Smooth muscle cell (in vitro differentiated cells): ENCODE data around the gene CHMP4A. TPM values are rescaled to one million over a fixed set of nuclear protein-coding genes. Genes with fewer than 3 reads are reported as not detected.

Source experiments
- DNase-seq: peaks from one replicate; lab custom pipeline; 2025; ENCODE audit not compliant: unreplicated experiment; lab: John Stamatoyannopoulos, UW
- H2AFZ ChIP-seq: fragments of 200-600 bp; sonication (generic); 2 replicates; pipeline ENCODE4 v1.6.0; 2016; ENCODE audit warnings: antibody characterized with exemption, low read depth, mild to moderate bottlenecking
- H3F3A ChIP-seq: fragments of 200-600 bp; sonication (generic); 2 replicates; pipeline ENCODE4 v1.6.0; 2017; ENCODE audit warnings: antibody characterized with exemption, low read depth
- H3K27ac ChIP-seq: fragments of 200-600 bp; sonication (generic); 2 replicates; pipeline ENCODE4 v1.5.1; 2016; ENCODE audit warnings: low read depth, mild to moderate bottlenecking
- H3K27me3 ChIP-seq: fragments of 200-600 bp; sonication (generic); 2 replicates; pipeline ENCODE4 v1.6.1; 2016; ENCODE audit warnings: low read depth, mild to moderate bottlenecking
- H3K36me3 ChIP-seq: fragments of 200-600 bp; sonication (generic); 2 replicates; pipeline ENCODE4 v1.5.1; 2016; ENCODE audit warnings: low read depth
- H3K4me1 ChIP-seq: fragments of 200-600 bp; sonication (generic); 2 replicates; pipeline ENCODE4 v1.5.1; 2016; ENCODE audit warnings: low read depth
- H3K4me2 ChIP-seq: fragments of 200-600 bp; sonication (generic); 2 replicates; pipeline ENCODE4 v1.6.0; 2016; ENCODE audit warnings: mild to moderate bottlenecking
- H3K4me3 ChIP-seq: fragments of 200-600 bp; sonication (generic); 2 replicates; pipeline ENCODE4 v1.5.1; 2016; ENCODE audit warnings: mild to moderate bottlenecking
- H3K79me2 ChIP-seq: fragments of 200-600 bp; sonication (generic); 2 replicates; pipeline ENCODE4 v1.6.0; 2016; ENCODE audit warnings: low read depth, mild to moderate bottlenecking
- H3K9ac ChIP-seq: fragments of 200-600 bp; sonication (generic); 2 replicates; pipeline ENCODE4 v1.6.0; 2016; ENCODE audit warnings: low read depth
- H3K9me3 ChIP-seq: fragments of 200-600 bp; sonication (generic); replicated peaks from 2 replicates; pipeline ENCODE4 v1.5.1; 2016; ENCODE audit warnings: low read depth
- H4K20me1 ChIP-seq: fragments of 200-600 bp; sonication (generic); 2 replicates; pipeline ENCODE4 v1.6.0; 2016; ENCODE audit warnings: low read depth
- WGBS: methylation state at CpG from one replicate; pipeline ENCODE4 v1.1.7; 2016; ENCODE audit warnings: low lambda C conversion rate; 5-methylcytosine and 5-hydroxymethylcytosine counted together
- polyA plus RNA-seq: library from polyadenylated mRNA; unstranded; fragments of >200 nt; fragmentation: Nextera tagmentation; extraction: Ambion mirVana; gene quantifications from 2 replicates; pipeline ENCODE4 v1.2.1, GENCODE V29; 2016
- total RNA-seq: library from RNA; depleted of rRNA; stranded (reverse); fragments of >200 nt; gene quantifications from 2 replicates; pipeline ENCODE4 v1.2.3, GENCODE V29; 2014
- TF ChIP-seq, protein P1 (sequence below): fragments of 200-600 bp; sonication (generic); IDR thresholded peaks from 2 replicates; pipeline ENCODE4 v1.5.1; 2017; ENCODE audit warnings: borderline replicate concordance, mild to moderate bottlenecking, antibody characterized with exemption; ENCODE audit not compliant: insufficient read depth, poor library complexity, severe bottlenecking

Gene CHMP4A
- total and polyA plus RNA-seq, 2 experiments from 2014 or later: 29.7 to 46.8 TPM

DNA sequence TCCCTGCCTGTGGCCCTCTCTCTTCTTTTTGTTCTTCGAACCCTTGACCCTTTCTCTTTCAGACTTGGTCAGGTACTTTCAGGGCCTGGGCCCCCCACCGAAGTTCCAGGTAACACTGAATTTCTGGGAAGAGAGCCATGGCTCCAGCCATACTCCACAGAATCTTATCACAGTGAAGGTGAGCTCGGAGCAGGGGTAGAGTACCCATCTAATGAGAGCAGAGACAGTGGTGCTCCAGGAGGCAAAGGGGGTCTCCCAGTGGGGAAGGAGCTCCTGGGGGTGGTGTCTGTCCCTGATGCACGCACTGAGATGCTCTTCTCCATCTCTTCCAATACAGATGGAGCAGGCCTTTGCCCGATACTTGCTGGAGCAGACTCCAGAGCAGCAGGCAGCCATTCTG lies 47.5 kb downstream of the CHMP4A start:
- no peaks in the 10 kb centered on the region for H3K9me3 ChIP-seq
- H3K4me1 ChIP-seq: peaks cover 7% of the 10 kb centered on the region
- peaks cover 14% of the 10 kb centered on the region for H3K79me2 ChIP-seq
- H3K27me3 ChIP-seq: no peaks in the 10 kb centered on the region
- H3K4me2 ChIP-seq: no peak overlapping the region
- H2AFZ ChIP-seq: no peak overlapping the region
- no peaks in the 10 kb centered on the region for H3K36me3 ChIP-seq
- DNase-seq: no peak
- peaks cover under 1% of the 10 kb centered on the region for H3F3A ChIP-seq
- TF ChIP-seq, protein P1, sequence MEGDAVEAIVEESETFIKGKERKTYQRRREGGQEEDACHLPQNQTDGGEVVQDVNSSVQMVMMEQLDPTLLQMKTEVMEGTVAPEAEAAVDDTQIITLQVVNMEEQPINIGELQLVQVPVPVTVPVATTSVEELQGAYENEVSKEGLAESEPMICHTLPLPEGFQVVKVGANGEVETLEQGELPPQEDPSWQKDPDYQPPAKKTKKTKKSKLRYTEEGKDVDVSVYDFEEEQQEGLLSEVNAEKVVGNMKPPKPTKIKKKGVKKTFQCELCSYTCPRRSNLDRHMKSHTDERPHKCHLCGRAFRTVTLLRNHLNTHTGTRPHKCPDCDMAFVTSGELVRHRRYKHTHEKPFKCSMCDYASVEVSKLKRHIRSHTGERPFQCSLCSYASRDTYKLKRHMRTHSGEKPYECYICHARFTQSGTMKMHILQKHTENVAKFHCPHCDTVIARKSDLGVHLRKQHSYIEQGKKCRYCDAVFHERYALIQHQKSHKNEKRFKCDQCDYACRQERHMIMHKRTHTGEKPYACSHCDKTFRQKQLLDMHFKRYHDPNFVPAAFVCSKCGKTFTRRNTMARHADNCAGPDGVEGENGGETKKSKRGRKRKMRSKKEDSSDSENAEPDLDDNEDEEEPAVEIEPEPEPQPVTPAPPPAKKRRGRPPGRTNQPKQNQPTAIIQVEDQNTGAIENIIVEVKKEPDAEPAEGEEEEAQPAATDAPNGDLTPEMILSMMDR: no peak
- no peak overlapping the region for H3K27ac ChIP-seq
- WGBS: over 99% methylated on average over 5 of the region's 5 CpGs
- H4K20me1 ChIP-seq: no peaks in the 10 kb centered on the region
- H3K9ac ChIP-seq: no peak overlapping the region
- no peak overlapping the region for H3K4me3 ChIP-seq

DNA sequence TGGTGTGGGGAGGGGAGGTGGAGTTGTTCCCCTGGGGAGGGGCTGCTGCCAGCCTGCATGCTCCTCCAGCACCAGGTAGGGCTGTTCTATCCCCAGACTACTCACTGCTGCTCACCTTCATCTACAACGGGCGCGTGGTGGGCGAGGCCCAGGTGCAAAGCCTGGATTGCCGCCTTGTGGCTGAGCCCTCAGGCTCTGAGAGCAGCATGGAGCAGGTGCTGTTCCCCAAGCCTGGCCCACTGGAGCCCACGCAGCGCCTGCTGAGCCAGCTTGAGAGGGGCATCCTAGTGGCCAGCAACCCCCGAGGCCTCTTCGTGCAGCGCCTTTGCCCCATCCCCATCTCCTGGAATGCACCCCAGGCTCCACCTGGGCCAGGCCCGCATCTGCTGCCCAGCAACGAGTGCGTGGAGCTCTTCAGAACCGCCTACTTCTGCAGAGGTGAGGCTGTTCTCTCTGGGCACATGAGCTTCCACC lies 48.7 kb downstream of the CHMP4A start:
- 96% methylated on average over 14 of the region's 14 CpGs for WGBS
- Histone ChIP-seq H3K27ac (no peak overlapping the region), H3K4me3 (no peak overlapping the region), H3K4me1 (peaks cover 7% of the 10 kb centered on the region), H3K27me3 (no peaks in the 10 kb centered on the region), H2AFZ (no peak overlapping the region), H3K4me2 (no peak overlapping the region), H3K79me2 (peaks cover 14% of the 10 kb centered on the region), H4K20me1 (no peaks in the 10 kb centered on the region), H3K9ac (no peak overlapping the region), H3K36me3 (no peaks in the 10 kb centered on the region), H3K9me3 (no peaks in the 10 kb centered on the region), H3F3A (peaks cover 7% of the 10 kb centered on the region)
- TF ChIP-seq, protein P1: no peak
- no peak for DNase-seq

DNA sequence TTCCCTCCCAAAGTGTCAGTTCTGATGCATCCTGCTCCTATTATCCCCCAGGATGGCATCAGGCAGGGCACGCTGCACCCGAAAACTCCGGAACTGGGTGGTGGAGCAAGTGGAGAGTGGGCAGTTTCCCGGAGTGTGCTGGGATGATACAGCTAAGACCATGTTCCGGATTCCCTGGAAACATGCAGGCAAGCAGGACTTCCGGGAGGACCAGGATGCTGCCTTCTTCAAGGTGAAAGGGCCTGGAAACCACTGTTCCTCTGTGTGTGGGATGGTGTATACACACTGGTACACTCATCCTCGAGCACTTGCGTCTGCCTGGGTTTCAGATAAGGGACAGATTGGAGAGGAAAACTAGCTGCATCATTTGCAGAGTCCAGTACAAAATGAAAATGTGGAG lies 51.2 kb downstream of the CHMP4A start:
- Histone ChIP-seq H3K4me3 (peak overlapping the region; percentile 60), H3K27ac (no peak overlapping the region), H3K27me3 (no peaks in the 10 kb centered on the region), H3K79me2 (peaks cover 14% of the 10 kb centered on the region), H3K4me1 (peaks cover 7% of the 10 kb centered on the region), H3K36me3 (no peaks in the 10 kb centered on the region), H4K20me1 (no peaks in the 10 kb centered on the region), H3F3A (peaks cover 9% of the 10 kb centered on the region), H2AFZ (no peak overlapping the region), H3K4me2 (peak overlapping the region; percentile 92), H3K9ac (peak overlapping the region; percentile 77), H3K9me3 (no peaks in the 10 kb centered on the region)
- WGBS: 81% methylated on average over 8 of the region's 8 CpGs
- no peak for DNase-seq
- TF ChIP-seq, protein P1: no peak
